Measurements from ENCODE around the gene TRAK2.
A peak's percentile ranks its signal among the peaks of the same experiment; 100 is the strongest.

TRAK2 gene

DNA sequence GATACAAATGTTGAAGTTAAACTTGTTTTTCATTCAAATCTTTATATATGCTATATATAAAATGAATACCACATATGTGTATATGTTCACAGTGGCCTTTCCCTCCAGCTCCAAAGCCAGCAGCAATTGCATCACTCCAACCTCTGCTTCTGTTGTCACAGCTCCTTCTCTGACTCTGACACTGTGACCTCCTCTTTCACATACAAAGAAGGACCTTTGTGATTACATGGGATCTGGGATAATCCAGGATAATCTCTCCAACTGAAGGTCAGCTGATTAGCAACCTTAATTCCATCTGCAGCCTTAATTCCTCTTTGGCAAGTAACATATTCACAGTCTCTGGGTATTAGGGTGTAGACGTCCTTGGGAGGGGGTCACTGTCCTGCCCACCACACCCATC lies 102.5 kb downstream of the TRAK2 start:
- Histone ChIP-seq H3K9me3 (ENCODE audit: insufficient read depth, low read length) (no peaks in the 10 kb centered on the region), H3K36me3 (replicated peaks; ENCODE audit: low read depth, low read length) (no peaks in the 10 kb centered on the region), H3K4me1 (ENCODE audit: low read length) (no peaks in the 10 kb centered on the region), H3K79me2 (ENCODE audit: low read length) (no peaks in the 10 kb centered on the region), H3K9ac (ENCODE audit: low read length) (no peak overlapping the region), H3K4me3 (ENCODE audit: low read length) (no peak overlapping the region), H3K27me3 (ENCODE audit: low read depth, low read length) (no peaks in the 10 kb centered on the region), H4K20me1 (ENCODE audit: insufficient read depth, low read length) (no peaks in the 10 kb centered on the region), H3K4me2 (ENCODE audit: low read length) (no peak overlapping the region), H2AFZ (ENCODE audit: low read depth, low read length) (no peak overlapping the region), H3K27ac (ENCODE audit: low read length) (no peak overlapping the region)
- TF ChIP-seq, protein P1, sequence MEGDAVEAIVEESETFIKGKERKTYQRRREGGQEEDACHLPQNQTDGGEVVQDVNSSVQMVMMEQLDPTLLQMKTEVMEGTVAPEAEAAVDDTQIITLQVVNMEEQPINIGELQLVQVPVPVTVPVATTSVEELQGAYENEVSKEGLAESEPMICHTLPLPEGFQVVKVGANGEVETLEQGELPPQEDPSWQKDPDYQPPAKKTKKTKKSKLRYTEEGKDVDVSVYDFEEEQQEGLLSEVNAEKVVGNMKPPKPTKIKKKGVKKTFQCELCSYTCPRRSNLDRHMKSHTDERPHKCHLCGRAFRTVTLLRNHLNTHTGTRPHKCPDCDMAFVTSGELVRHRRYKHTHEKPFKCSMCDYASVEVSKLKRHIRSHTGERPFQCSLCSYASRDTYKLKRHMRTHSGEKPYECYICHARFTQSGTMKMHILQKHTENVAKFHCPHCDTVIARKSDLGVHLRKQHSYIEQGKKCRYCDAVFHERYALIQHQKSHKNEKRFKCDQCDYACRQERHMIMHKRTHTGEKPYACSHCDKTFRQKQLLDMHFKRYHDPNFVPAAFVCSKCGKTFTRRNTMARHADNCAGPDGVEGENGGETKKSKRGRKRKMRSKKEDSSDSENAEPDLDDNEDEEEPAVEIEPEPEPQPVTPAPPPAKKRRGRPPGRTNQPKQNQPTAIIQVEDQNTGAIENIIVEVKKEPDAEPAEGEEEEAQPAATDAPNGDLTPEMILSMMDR (IDR thresholded peaks at IDR 0.05; ENCODE audit: low read depth, low read length) = no peak
- TF ChIP-seq EZH2phosphoT487 (IDR thresholded peaks at IDR 0.05; ENCODE audit: low read depth) = no peak

DNA sequence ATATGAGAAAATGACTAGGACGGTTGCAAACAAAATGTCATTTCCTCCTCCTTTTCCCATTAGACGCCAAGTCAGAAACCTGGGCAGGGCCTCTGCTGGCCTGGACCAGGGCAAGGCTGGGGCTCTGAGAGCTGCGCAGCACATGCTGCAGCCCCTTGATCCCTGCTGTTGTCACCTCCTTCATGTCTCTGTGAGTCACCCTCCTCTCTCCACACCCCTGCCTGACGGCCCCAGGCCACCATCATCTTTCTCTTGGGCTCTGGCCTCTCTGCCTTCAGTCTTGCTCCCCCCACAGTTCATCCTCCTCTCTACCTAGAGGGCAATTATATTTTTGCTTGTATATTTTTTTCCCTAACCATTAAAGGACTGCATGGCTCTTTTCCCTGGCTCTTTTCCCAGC lies 104.1 kb downstream of the TRAK2 start:
- Histone ChIP-seq H3K9ac (ENCODE audit: low read length) (no peak overlapping the region), H3K36me3 (replicated peaks; ENCODE audit: low read depth, low read length) (no peaks in the 10 kb centered on the region), H3K9me3 (ENCODE audit: insufficient read depth, low read length) (no peaks in the 10 kb centered on the region), H2AFZ (ENCODE audit: low read depth, low read length) (no peak overlapping the region), H3K4me2 (ENCODE audit: low read length) (no peak overlapping the region), H3K4me3 (ENCODE audit: low read length) (no peak overlapping the region), H3K27ac (ENCODE audit: low read length) (no peak overlapping the region), H4K20me1 (ENCODE audit: insufficient read depth, low read length) (no peaks in the 10 kb centered on the region), H3K27me3 (ENCODE audit: low read depth, low read length) (no peaks in the 10 kb centered on the region), H3K79me2 (ENCODE audit: low read length) (no peaks in the 10 kb centered on the region), H3K4me1 (ENCODE audit: low read length) (no peaks in the 10 kb centered on the region)
- TF ChIP-seq, protein P1 (IDR thresholded peaks at IDR 0.05; ENCODE audit: low read depth, low read length) = no peak
- TF ChIP-seq EZH2phosphoT487 (IDR thresholded peaks at IDR 0.05; ENCODE audit: low read depth) = no peak

GRCh38 chr2:201345625-201346213 lies 105.5 kb downstream of the TRAK2 start:
- Histone ChIP-seq H3K27ac (ENCODE audit: low read length) (no peak overlapping the region), H3K27me3 (ENCODE audit: low read depth, low read length) (no peaks in the 10 kb centered on the region), H3K4me1 (ENCODE audit: low read length) (no peaks in the 10 kb centered on the region), H3K4me3 (ENCODE audit: low read length) (no peak overlapping the region), H3K9me3 (ENCODE audit: insufficient read depth, low read length) (no peaks in the 10 kb centered on the region), H3K79me2 (ENCODE audit: low read length) (no peaks in the 10 kb centered on the region), H3K36me3 (replicated peaks; ENCODE audit: low read depth, low read length) (no peaks in the 10 kb centered on the region), H3K4me2 (ENCODE audit: low read length) (no peak overlapping the region), H3K9ac (ENCODE audit: low read length) (no peak overlapping the region), H2AFZ (ENCODE audit: low read depth, low read length) (no peak overlapping the region), H4K20me1 (ENCODE audit: insufficient read depth, low read length) (no peaks in the 10 kb centered on the region)
- TF ChIP-seq, protein P1 (IDR thresholded peaks at IDR 0.05; ENCODE audit: low read depth, low read length) = no peak
- no peak for TF ChIP-seq EZH2phosphoT487 (IDR thresholded peaks at IDR 0.05; ENCODE audit: low read depth)

GRCh38 chr2:201344663-201345366 lies 106.4 kb downstream of the TRAK2 start:
- Histone ChIP-seq H3K27me3 (ENCODE audit: low read depth, low read length) (no peaks in the 10 kb centered on the region), H3K9me3 (ENCODE audit: insufficient read depth, low read length) (no peaks in the 10 kb centered on the region)
- TF ChIP-seq, protein P1 (IDR thresholded peaks at IDR 0.05; ENCODE audit: low read depth, low read length) = 0 out of 2 replicates have a peak, but pooled peaks have one; percentile 8
- TF ChIP-seq EZH2phosphoT487 (IDR thresholded peaks at IDR 0.05; ENCODE audit: low read depth) = no peak

More at GRCh38 chr2:201344663-201345366, 106.4 kb downstream of the TRAK2 start:
- no peak overlapping the region for H3K4me3 ChIP-seq (ENCODE audit: low read length)
- H3K4me2 ChIP-seq (ENCODE audit: low read length) = no peak overlapping the region
- no peaks in the 10 kb centered on the region for H3K36me3 ChIP-seq (replicated peaks; ENCODE audit: low read depth, low read length)
- H3K79me2 ChIP-seq (ENCODE audit: low read length) = no peaks in the 10 kb centered on the region
- no peaks in the 10 kb centered on the region for H3K4me1 ChIP-seq (ENCODE audit: low read length)
- no peak overlapping the region for H3K9ac ChIP-seq (ENCODE audit: low read length)
- no peak overlapping the region for H2AFZ ChIP-seq (ENCODE audit: low read depth, low read length)
- H4K20me1 ChIP-seq (ENCODE audit: insufficient read depth, low read length) = no peaks in the 10 kb centered on the region
- H3K27ac ChIP-seq (ENCODE audit: low read length) = no peak overlapping the region
